Measurements from ENCODE around the gene MCTP1. TPM values are rescaled to one million over a fixed set of nuclear protein-coding genes. Genes with fewer than 3 reads are reported as not detected.

MCTP1 gene
- total and polyA plus RNA-seq, 9 of the 15 experiments (the other 6 are each of a cell fraction or from before 2014, with no cell fraction given) = 0.04 to 0.93 (median 0.06) TPM; not detected in 4

- no peaks in the 10 kb centered on the region for H3K27me3 ChIP-seq (ENCODE audit: control insufficient read depth in 2 of 2, insufficient read depth in 2 of 2, low read length in 2 of 2)
- CTCF ChIA-PET (ENCODE audit: low intra/inter-chr PET ratio) = no interaction called here
- H3K4me2 ChIP-seq (ENCODE audit: insufficient read depth, low read length) = no peak overlapping the region
- WGBS (ENCODE audit: insufficient coverage, low coverage, missing lambda C conversion rate) = 98% methylated on average over 8 of the region's 8 CpGs
- FAIRE-seq = no peak
- peaks cover 7% of the 10 kb centered on the region; the same call in 2 of the 3 replicates for H3K79me2 ChIP-seq (ENCODE audit: control insufficient read depth, insufficient read depth, low read length)
- DNase-seq (ENCODE audit: extremely low read depth in 1 of 4, low spot score in 3 of 4) = no peak
- POLR2A ChIA-PET = no interaction called here
- peaks cover 10% of the 10 kb centered on the region for H3K9me3 ChIP-seq (replicated peaks; ENCODE audit: control insufficient read depth, insufficient read depth, low read depth, low read length)
- intact Hi-C loops (cut with micrococcal nuclease) (no loop called here), in situ Hi-C loops (cut with MboI) (no loop called here)
- no peak overlapping the region for H2AFZ ChIP-seq (ENCODE audit: low read depth, low read length)
- H3K9ac ChIP-seq (ENCODE audit: insufficient read depth in 1 of 2, low read depth in 2 of 2, low read length in 2 of 2) = no peak overlapping the region
- H3K36me3 ChIP-seq (ENCODE audit: control insufficient read depth, insufficient read depth, low read length) = peaks cover 14% of the 10 kb centered on the region; the same call in 1 of the 3 replicates
- H3K27ac ChIP-seq (ENCODE audit: extremely low read depth, low read depth, low read length) = no peak overlapping the region
- no peaks in the 10 kb centered on the region for H3K4me1 ChIP-seq (replicated peaks in 1 of 2; ENCODE audit: control insufficient read depth in 2 of 2, insufficient read depth in 2 of 2, low read length in 2 of 2)
- H3K4me3 ChIP-seq = no peak overlapping the region
- no TSS peak for BruUV-seq (replicated peaks)
- no peaks in the 10 kb centered on the region for H4K20me1 ChIP-seq (replicated peaks; ENCODE audit: control insufficient read depth, insufficient read depth, low read length)
- ATAC-seq = no peak
- TF ChIP-seq E4F1 (CRISPR knock-in tag; IDR thresholded peaks at IDR 0.05; ENCODE audit: borderline replicate concordance) (no peak), ZC3H8 (IDR thresholded peaks at IDR 0.05) (no peak)
- H3K9me1 ChIP-seq (ENCODE audit: control insufficient read depth, insufficient read depth, low read length) = no peaks in the 10 kb centered on the region
These were observed 624.4 kb downstream of the MCTP1 start for GRCh38 chr5:94660506-94660905.

DNA sequence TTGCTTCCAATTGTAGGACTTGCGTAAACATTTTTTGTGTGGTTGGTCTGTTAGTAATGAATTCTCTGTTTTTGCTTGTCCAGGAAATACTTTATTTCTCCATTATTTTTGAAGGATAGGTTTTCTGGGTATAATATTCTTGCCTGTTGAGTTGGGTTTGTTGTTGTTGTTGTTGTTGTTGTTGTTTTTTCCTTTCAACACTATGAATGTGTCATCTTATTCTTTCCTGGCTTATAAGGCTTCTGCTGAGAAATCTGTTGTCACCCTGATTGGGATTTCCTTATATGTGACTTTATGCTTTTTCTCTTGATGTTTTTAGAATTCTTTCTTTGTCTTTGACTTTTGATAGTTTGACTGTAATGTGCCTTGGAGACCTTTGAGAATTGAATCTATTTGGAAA, 626.6 kb downstream of the MCTP1 start:
- no peak overlapping the region for H3K27ac ChIP-seq (ENCODE audit: extremely low read depth, low read depth, low read length)
- POLR2A ChIA-PET = no interaction called here
- TF ChIP-seq OTX1 (CRISPR knock-in tag; IDR thresholded peaks at IDR 0.05) = no peak
- no peak for TF ChIP-seq RBM25 (IDR thresholded peaks at IDR 0.05; ENCODE audit: low read depth, low read length, severe bottlenecking)
- no peak for TF ChIP-seq EHMT2 (IDR thresholded peaks at IDR 0.05)
- TF ChIP-seq HOXB6 (CRISPR knock-in tag; IDR thresholded peaks at IDR 0.05; ENCODE audit: borderline replicate concordance) = no peak
- TF ChIP-seq HNRNPLL (IDR thresholded peaks at IDR 0.05; ENCODE audit: low read depth, low read length, poor library complexity, severe bottlenecking) = no peak
- 0 out of 2 replicates have a peak, but pooled peaks have one; percentile 36 for TF ChIP-seq ZFP1 (CRISPR knock-in tag; IDR thresholded peaks at IDR 0.05)
- no TSS peak for BruUV-seq (replicated peaks)
- no peaks in the 10 kb centered on the region for H4K20me1 ChIP-seq (replicated peaks; ENCODE audit: control insufficient read depth, insufficient read depth, low read length)
- no peaks in the 10 kb centered on the region for H3K27me3 ChIP-seq (ENCODE audit: control insufficient read depth in 2 of 2, insufficient read depth in 2 of 2, low read length in 2 of 2)
- H3K79me2 ChIP-seq (ENCODE audit: control insufficient read depth, insufficient read depth, low read length) = peaks cover 7% of the 10 kb centered on the region; the same call in 2 of the 3 replicates
- WGBS (ENCODE audit: insufficient coverage, low coverage, missing lambda C conversion rate) = 88% methylated on average over 1 of the region's 1 CpG
- in situ Hi-C loops (cut with MboI) = no loop called here
- no peak for DNase-seq (ENCODE audit: extremely low read depth in 1 of 4, low spot score in 3 of 4)
- no peaks in the 10 kb centered on the region for H3K9me1 ChIP-seq (ENCODE audit: control insufficient read depth, insufficient read depth, low read length)
- no peak overlapping the region for H2AFZ ChIP-seq (ENCODE audit: low read depth, low read length)
- CTCF ChIA-PET (ENCODE audit: low intra/inter-chr PET ratio) = no interaction called here
- H3K4me2 ChIP-seq (ENCODE audit: insufficient read depth, low read length) = no peak overlapping the region
- no peak overlapping the region for H3K9ac ChIP-seq (ENCODE audit: insufficient read depth in 1 of 2, low read depth in 2 of 2, low read length in 2 of 2)
- intact Hi-C loops (cut with micrococcal nuclease) = no loop called here
- ATAC-seq = no peak
- H3K4me3 ChIP-seq = no peak overlapping the region
- H3K4me1 ChIP-seq (replicated peaks in 1 of 2; ENCODE audit: control insufficient read depth in 2 of 2, insufficient read depth in 2 of 2, low read length in 2 of 2) = no peaks in the 10 kb centered on the region
- H3K9me3 ChIP-seq (replicated peaks; ENCODE audit: control insufficient read depth, insufficient read depth, low read depth, low read length) = peaks cover 10% of the 10 kb centered on the region
- H3K36me3 ChIP-seq (ENCODE audit: control insufficient read depth, insufficient read depth, low read length) = peaks cover 16% of the 10 kb centered on the region; the same call in 1 of the 3 replicates
- peak; percentile 11 for FAIRE-seq
